GM10266 (cell line): ENCODE data around the gene TTC8.
"Not testable (repeated sequence)": the region's sequence is repeated elsewhere in the genome, so short reads cannot be mapped to it uniquely, and the experiment has no call there.

Source experiments
- DNase-seq: peaks from one replicate; pipeline ENCODE4 v3.0.0; 2012; ENCODE audit errors: extremely low spot score
- TF ChIP-seq, protein P1 (sequence below): IDR thresholded peaks from 2 replicates; pipeline ENCODE4 v1.5.1; 2012; ENCODE audit warnings: mild to moderate bottlenecking, low read depth; ENCODE audit not compliant: control insufficient read depth, insufficient read depth; ENCODE audit errors: missing control alignments

The TTC8 gene

DNA sequence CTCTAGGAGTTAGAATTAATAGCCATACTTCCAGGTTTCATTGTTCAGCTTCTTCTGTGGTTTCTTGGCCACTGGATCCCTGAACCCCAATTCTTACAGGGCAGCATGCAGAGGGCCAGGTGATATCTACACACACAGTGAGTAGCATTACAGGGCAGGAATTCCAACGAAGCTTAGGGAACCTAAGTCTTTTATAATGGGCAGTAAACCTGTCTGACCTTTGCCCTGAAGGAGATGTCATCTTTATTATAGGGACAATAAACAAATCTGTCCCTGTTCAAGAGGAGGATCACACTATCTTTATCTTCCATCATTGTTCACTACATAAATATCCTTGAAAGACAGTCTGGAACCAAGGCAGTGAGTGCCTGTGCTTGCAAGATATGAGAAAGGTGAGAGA lies 20.0 kb upstream of the TTC8 start:
- TF ChIP-seq, protein P1, sequence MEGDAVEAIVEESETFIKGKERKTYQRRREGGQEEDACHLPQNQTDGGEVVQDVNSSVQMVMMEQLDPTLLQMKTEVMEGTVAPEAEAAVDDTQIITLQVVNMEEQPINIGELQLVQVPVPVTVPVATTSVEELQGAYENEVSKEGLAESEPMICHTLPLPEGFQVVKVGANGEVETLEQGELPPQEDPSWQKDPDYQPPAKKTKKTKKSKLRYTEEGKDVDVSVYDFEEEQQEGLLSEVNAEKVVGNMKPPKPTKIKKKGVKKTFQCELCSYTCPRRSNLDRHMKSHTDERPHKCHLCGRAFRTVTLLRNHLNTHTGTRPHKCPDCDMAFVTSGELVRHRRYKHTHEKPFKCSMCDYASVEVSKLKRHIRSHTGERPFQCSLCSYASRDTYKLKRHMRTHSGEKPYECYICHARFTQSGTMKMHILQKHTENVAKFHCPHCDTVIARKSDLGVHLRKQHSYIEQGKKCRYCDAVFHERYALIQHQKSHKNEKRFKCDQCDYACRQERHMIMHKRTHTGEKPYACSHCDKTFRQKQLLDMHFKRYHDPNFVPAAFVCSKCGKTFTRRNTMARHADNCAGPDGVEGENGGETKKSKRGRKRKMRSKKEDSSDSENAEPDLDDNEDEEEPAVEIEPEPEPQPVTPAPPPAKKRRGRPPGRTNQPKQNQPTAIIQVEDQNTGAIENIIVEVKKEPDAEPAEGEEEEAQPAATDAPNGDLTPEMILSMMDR: no peak

DNA sequence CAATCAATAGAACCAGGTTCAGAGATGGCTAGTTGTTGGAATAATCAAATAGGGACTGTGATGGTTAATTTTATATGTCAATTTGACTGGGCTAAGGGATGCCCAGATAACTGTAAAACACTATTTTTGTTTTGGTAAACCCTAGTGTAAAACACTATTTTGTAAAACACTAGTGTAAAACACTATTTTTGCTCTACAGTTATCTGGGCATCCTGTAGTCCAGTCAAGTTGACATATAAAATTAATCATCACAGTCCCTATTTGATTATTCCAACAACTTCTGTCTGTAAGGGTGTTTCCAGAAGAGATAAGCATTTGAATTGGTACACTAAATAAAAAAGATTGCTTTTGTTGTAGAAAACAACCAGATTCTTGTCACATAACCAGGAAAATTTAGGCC lies 16.1 kb upstream of the TTC8 start:
- no peak for DNase-seq
- TF ChIP-seq, protein P1: no peak

More for the DNA sequence above, 20.0 kb upstream of the TTC8 start:
- DNase-seq: no peak

DNA sequence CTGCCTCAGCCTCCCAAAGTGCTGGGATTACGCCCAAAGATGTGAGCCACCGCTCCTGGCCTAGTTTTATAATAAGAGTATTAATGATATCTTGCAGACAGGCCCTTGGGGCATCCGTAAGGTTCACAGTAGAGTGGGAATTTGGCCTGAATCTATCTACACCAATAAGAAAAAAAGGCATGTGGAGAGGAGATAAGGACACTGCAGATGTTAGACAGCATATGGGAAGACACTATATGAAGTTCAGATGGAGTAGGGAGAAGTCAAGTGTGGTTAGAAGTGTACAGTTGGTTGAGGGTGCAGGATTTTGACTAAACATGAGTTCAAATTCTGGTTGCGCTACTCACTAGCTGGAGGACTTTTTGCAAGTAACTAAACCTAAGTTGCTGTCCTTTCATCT lies 8.5 kb upstream of the TTC8 start:
- no peak for DNase-seq
- TF ChIP-seq, protein P1: no peak

DNA sequence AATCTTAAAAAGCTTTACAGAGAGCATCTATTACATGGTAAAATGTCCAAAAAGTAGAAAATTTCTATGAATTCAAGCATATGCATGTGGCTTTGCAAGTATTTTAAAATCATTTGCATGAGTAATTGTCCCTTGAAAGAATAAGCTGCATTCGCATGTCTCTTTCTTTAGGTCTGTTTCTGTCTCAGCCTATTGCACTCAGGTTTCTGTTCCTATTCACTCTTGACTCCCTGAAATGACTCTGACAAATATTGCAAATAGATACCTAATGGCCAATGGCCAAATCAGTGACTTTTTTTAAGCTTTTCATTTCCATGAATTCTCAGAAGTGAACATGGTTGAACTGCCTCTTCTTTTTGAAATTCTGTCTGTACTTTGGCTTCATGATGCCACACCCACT lies 6.4 kb upstream of the TTC8 start:
- no peak for DNase-seq

DNA sequence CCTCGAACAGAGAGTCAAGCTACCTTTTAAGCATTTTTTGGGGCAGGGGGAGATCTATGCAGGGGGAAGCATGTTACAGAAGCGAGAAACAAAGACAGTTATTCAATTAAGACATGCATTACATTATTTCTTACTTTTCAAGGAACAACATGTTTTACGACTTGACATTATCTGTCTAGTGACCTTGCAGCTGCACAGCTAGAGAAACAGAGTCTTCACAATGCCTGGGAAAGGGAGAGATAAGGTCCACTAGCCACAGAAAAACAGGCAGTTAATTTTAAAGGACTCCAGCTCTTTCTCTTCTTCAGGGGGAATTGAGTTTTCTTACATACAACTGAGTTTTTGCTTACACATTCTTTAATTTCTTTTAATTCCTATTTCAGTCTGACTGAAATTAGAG lies 4.8 kb upstream of the TTC8 start:
- DNase-seq: not testable (repeated sequence)

More for the DNA sequence above, 6.4 kb upstream of the TTC8 start:
- TF ChIP-seq, protein P1: no peak

DNA sequence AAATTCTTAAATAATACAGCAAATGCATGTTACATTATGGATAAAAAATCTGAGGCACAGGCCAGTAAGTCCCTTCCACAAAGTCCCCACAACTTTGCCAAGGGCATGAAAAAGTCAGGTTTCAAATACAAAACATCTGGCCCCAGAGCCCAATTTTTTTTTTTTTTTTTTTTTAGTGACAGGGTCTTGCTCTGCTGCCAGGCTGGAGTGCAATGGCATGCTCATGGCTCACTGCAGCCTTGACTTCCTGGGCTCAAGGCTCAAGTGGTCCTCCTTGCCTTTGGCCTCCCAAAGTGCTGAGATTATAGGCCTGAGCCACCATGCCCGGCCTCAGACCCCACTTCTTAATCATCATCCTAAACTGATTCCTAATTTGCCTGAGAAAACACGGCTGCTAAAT lies 3.1 kb upstream of the TTC8 start:
- no peak for DNase-seq
- TF ChIP-seq, protein P1: no peak

DNA sequence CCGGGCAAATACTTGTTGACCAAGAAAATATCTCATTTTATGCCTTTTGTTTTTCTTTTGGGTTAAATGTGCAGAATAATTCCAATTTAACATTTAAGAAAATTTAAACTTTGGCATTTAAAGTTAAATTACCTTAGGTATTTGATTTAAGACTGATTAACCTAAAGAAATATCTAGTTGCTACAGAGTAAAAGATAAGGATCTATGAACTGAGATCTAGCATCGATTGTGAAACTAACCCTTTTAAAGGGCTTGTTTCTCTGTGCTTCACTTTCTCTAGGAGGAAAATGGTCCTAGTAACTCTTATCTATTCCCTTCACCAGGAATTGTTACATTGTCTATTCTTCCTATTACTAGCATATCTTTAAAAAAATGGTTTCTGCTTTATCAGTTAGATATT lies 2.6 kb upstream of the TTC8 start:
- TF ChIP-seq, protein P1: no peak
- no peak for DNase-seq

DNA sequence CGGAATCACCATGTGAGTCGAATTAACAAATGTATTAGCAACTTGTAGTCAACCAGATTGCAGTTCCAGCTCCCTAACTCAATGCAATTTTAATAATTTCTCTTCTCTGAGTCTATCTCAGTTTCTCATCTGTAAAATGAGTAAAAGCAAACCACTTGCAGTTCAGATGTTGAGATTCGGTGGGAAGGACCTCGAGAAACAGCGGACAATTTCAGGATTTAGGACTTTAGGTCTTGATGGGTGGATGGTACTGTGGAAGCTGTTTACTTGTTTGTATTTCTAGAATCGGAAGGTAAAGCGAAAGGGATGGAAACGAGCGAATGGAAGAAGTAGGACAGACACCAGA lies 510 bp upstream of the TTC8 start:
- TF ChIP-seq, protein P1: no peak
- DNase-seq: no peak
